ENCODE measurements around the gene TMEM196.
"Not testable (repeated sequence)": the region's sequence is repeated elsewhere in the genome, so short reads cannot be mapped to it uniquely, and the experiment has no call there.

TMEM196 gene

DNA sequence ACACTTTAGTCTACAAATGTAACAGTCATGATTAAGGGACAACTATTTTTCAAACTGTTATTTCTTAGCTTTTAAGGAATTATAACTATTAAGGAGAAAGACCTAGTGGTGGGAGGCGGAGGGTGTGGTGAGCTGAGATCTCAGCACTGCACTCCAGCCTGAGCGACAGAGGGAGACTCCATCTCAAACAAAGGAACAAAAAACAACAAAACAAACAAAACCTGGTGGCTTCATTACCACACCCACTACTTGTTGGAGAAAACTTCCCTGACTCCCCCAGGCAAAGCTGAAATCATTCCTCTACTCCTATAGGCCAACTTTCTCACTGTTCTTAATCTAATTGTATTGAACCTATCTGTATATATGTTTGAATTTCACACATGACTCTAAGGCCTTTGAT is 67.8 kb downstream of the TMEM196 start:
- no peak for DNase-seq

DNA sequence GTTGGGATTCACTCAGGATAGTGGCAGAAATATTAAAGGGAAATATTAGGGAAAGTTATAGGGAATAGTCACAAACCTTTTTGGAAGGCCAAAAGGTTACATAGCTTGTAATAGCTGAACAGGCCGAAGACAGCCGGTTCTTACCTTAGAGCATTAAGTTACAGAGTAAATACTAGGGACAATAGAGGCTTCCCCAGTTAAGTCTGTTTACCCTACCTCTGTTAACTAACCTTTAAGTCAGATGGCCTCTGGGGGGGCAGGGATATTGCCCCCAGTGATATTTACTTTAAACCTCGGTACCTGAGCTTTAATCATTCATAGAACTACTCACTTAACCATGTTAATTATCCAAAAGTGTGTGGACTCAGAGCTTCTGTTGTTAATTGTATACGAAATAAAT is 71.9 kb downstream of the TMEM196 start:
- DNase-seq, result no peak

DNA sequence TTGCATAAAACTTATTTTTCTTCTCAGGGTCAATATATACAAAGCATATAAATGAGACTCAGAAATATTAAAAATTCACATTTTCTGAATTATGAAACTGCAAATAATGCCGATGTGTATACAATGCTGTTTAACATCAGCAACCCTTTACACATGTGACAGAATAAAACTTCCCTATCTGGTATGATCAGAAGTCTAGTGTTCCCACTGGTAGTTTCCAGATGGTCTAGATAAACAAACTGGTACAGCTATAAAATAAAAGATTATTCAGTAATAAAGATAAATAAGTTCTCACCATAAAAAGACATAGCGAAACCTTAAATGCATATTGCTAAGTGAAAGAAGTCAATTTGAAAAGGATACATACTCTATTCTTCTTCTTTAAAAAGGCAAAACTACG is 72.5 kb downstream of the TMEM196 start:
- DNase-seq, result no peak

DNA sequence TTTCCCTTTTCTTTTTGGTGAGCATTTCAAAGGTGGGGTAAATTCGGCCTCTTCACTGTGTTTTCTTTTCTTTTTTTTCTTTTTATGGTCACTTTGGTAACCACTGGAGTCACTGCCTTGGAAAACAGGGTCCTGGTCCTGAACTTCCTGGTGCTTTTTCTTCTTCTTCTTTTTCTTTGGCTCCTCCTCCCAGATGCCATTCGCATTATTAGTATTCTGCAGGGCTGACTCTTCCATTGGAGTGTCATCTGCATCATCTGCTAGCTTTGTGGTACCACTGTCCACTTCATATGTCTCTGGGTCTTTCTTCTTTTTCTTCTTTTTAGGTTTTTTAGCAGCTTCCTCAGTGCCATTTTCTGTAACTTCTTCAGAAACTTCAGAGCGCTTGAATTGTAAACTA is 75.1 kb downstream of the TMEM196 start:
- DNase-seq, result no peak

DNA sequence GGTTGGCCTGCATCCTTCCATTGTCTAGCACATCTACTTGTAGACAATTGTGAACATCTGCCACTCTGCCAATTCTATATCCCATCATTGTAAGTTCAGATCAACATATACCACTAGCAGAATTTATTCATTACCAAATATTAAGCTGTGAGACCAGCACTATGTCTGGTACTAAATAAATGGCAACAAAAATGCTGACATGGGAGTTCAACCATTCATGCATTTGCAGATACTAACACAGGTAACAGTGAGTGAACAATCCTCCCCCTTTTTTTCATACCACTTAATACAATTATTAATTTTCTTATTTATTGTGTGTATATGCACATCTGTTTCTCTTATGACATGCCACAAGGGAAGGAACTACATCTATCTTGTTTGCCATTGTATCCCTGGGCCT is 76.5 kb downstream of the TMEM196 start:
- DNase-seq, result no peak

DNA sequence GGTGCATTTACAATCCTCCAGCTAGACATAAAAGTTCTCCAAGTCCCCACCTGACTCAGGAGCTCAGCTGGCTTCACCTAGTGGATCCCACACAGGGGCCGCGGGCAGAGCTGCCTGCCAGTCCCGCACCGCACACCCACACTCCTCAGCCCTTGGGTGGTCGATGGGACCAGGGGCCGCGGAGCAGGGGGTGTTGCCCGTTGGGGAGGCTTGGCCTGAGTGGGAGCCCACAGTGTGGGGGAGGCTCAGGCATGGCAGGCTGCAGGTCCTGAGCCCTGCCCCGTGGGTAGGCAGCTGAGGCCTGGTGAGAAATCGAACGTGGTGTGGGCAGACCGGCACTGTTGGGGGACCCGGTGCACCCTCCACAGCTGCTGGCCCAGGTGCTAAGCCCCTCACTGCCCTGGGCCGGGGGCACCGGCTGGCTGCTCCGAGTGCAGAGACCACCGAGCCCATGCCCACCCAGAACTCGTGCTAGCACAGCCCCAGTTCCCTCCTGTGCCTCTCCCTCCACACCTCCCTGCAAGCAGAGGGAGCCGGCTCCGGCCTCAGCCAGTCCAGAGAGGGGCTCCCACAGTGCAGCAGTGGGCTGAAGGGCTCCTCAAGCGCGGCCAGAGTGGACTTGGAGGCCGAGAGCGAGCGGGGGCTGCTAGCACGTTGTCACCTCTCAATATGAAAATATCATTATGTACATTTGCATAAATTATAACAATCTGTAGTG is 81.1 kb downstream of the TMEM196 start:
- DNase-seq, result no peak

DNA sequence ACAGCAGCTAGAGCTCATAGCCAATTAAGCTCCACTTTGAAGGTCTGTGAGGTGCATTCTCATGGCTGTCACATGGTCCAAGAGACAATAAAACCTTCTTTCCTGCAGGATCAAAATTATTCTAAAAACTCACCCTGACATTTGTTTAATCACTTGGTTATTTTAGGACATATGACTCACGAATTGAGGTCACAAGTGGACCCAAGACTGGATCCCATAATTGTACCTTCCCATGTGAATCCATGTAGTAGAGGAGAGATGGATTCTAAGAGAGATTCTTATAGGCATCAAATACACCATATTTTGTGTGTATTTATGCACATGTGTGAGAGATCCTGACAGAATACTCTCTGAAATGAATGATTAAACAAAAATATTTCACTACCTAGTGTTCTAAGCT is 82.7 kb downstream of the TMEM196 start:
- no peak for DNase-seq

DNA sequence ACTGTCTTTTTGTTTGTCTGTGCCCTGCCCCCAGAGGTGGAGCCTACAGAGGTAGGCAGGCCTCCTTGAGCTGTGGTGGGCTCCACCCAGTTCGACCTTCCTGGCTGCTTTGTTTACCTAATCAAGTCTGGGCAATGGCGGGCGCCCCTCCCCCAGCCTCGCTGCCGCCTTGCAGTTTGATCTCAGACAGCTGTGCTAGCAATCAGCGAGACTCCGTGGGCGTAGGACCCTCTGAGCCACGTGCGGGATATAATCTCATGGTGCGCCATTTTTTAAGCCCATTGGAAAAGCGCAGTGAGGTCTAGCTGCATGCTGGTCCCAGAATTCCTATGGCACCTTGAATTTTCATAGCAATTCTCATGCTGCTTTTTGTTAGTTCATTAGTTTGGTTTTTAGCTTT is 84.3 kb downstream of the TMEM196 start:
- DNase-seq, result not testable (repeated sequence)

DNA sequence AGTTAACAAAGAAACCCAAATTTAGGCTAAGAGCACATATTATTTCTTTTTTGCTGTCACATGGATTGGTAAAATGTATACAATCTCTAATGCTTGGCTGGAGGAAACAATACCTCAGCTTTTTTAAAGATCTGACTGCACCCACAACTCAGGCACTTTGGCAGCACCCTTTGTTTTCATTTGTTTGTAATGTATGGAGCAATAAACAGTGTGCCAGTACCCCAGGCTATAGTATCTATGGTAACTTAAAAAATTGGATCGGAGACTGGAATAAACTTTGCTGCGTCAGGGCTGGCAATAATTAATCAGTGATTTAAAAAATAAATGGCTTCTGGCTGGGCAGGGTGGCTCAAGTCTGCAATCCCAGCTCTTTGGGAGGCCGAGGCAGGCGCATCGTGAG is 91.8 kb downstream of the TMEM196 start:
- no peak for DNase-seq

DNA sequence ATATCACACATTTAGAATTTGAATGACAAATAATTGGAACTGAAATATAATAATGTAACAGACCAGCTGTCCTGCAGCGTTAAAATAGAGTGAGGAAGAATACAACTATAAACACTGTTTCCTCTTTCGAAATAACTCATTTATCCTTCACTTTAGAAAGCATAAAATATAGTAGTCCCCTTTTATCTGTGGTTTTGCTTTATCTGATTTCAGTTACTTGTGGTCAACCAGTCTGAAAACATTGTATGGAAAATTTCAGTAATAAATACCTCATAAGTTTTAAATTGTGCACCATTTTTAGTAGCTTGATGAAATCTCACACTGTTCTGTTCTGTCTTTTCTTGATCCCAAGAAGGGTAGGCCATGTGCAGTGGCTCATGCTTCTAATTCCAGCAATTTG is 96.2 kb downstream of the TMEM196 start:
- no peak for DNase-seq

DNA sequence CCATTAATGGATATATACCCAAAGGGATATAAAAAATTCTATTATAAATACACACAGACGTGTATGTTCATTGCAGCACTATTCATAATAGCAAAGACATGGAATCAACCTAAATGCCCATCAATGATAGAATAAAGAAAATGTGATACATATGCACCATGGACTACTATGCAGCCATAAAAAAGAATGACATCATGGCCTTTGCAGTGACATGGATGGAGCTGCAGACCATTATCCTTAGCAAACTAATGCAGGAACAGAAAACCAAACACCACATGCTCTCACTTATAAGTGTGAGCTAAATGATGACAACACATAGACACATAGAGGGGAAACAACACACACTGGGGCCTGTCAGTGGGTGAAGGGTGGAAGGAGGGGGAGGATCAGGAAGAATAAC is 97.6 kb downstream of the TMEM196 start:
- DNase-seq, result no peak

DNA sequence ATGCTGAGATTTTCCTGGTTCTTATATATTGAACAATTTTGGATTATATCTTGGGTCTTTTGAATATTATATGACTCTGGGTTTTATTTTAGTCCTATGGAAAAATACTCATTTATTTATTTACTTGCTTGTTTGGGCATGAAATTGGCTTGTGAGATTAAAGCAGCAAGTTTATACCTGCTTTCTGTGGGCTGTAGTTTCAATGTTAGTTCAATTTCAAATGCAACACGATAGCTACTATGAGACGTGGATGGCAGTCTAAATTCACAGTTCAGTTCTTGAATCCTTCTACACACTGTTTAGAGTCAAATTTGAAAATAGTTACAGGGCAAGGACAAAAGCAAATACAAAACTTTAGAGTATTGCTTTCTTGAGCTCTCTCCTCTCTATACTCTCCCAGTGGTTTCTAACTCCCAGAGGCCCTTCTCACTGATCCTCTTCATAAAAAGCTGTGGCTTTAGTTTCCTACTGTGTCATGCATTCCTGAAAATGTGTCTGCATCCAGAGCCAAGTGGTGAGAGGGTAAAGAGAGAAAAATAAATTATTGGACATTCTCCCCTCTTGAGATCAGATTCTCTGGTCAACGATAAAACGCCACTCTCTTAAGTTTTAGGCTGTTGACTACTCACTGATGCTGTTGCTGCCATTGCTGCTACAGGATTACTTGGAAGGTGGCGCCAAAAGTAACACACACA is 99.0 kb downstream of the TMEM196 start:
- no peak for DNase-seq

DNA sequence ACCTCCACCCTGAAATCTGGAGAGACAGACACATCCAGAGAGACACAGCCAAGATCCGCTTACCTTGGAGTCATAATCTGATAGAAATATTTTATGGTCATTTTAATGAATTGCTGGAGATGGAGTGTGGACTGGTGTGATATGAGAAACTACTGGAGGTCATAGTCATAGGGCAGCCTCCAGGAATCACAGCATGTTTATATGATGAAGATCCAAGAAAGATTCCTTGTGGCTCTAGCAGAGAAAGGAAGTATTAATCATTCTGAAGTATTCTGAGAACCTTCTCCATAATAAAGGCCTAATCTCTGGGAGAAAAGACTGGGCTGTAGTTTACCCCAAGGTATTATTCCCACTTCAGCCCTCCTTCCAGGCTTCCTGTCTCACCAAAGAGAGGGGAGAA is 102.6 kb downstream of the TMEM196 start:
- DNase-seq, result no peak

Measured in C1 segment of cervical spinal cord (tissue), 14 donors.